Measurements from ENCODE around the gene RSRC1. TPM values are rescaled to one million over a fixed set of nuclear protein-coding genes. Genes with fewer than 3 reads are reported as not detected.

The RSRC1 gene
- total and polyA plus RNA-seq, 2 of the 8 experiments (the other 6 are each of a cell fraction or from before 2014, with no cell fraction given), result 2.0 to 27.9 TPM

DNA sequence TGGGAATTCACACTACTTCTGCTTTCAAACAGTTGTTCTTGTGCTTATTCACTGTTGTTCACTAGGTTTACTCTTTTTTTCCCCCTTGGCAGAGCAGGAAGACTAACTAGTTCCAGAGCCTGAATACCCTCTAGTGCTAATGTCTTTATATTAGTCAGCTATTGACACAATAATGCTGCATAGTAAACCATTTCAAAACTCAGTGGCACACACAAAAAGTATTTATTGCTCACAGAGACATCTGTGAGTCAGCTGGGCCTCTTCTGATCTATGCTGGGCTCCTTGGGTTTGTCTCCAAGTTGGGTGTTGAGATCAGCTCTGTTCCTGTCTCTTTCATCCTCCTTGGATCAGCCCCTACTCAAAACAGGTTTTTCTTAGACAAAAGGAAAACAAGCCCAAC is 51.1 kb downstream of the RSRC1 start (continued):
- TF ChIP-seq, protein P1, sequence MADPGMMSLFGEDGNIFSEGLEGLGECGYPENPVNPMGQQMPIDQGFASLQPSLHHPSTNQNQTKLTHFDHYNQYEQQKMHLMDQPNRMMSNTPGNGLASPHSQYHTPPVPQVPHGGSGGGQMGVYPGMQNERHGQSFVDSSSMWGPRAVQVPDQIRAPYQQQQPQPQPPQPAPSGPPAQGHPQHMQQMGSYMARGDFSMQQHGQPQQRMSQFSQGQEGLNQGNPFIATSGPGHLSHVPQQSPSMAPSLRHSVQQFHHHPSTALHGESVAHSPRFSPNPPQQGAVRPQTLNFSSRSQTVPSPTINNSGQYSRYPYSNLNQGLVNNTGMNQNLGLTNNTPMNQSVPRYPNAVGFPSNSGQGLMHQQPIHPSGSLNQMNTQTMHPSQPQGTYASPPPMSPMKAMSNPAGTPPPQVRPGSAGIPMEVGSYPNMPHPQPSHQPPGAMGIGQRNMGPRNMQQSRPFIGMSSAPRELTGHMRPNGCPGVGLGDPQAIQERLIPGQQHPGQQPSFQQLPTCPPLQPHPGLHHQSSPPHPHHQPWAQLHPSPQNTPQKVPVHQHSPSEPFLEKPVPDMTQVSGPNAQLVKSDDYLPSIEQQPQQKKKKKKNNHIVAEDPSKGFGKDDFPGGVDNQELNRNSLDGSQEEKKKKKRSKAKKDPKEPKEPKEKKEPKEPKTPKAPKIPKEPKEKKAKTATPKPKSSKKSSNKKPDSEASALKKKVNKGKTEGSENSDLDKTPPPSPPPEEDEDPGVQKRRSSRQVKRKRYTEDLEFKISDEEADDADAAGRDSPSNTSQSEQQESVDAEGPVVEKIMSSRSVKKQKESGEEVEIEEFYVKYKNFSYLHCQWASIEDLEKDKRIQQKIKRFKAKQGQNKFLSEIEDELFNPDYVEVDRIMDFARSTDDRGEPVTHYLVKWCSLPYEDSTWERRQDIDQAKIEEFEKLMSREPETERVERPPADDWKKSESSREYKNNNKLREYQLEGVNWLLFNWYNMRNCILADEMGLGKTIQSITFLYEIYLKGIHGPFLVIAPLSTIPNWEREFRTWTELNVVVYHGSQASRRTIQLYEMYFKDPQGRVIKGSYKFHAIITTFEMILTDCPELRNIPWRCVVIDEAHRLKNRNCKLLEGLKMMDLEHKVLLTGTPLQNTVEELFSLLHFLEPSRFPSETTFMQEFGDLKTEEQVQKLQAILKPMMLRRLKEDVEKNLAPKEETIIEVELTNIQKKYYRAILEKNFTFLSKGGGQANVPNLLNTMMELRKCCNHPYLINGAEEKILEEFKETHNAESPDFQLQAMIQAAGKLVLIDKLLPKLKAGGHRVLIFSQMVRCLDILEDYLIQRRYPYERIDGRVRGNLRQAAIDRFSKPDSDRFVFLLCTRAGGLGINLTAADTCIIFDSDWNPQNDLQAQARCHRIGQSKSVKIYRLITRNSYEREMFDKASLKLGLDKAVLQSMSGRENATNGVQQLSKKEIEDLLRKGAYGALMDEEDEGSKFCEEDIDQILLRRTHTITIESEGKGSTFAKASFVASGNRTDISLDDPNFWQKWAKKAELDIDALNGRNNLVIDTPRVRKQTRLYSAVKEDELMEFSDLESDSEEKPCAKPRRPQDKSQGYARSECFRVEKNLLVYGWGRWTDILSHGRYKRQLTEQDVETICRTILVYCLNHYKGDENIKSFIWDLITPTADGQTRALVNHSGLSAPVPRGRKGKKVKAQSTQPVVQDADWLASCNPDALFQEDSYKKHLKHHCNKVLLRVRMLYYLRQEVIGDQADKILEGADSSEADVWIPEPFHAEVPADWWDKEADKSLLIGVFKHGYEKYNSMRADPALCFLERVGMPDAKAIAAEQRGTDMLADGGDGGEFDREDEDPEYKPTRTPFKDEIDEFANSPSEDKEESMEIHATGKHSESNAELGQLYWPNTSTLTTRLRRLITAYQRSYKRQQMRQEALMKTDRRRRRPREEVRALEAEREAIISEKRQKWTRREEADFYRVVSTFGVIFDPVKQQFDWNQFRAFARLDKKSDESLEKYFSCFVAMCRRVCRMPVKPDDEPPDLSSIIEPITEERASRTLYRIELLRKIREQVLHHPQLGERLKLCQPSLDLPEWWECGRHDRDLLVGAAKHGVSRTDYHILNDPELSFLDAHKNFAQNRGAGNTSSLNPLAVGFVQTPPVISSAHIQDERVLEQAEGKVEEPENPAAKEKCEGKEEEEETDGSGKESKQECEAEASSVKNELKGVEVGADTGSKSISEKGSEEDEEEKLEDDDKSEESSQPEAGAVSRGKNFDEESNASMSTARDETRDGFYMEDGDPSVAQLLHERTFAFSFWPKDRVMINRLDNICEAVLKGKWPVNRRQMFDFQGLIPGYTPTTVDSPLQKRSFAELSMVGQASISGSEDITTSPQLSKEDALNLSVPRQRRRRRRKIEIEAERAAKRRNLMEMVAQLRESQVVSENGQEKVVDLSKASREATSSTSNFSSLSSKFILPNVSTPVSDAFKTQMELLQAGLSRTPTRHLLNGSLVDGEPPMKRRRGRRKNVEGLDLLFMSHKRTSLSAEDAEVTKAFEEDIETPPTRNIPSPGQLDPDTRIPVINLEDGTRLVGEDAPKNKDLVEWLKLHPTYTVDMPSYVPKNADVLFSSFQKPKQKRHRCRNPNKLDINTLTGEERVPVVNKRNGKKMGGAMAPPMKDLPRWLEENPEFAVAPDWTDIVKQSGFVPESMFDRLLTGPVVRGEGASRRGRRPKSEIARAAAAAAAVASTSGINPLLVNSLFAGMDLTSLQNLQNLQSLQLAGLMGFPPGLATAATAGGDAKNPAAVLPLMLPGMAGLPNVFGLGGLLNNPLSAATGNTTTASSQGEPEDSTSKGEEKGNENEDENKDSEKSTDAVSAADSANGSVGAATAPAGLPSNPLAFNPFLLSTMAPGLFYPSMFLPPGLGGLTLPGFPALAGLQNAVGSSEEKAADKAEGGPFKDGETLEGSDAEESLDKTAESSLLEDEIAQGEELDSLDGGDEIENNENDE (IDR thresholded peaks at IDR 0.05; ENCODE audit: insufficient replicate concordance, low read length), result no peak
- TF ChIP-seq, protein P2, sequence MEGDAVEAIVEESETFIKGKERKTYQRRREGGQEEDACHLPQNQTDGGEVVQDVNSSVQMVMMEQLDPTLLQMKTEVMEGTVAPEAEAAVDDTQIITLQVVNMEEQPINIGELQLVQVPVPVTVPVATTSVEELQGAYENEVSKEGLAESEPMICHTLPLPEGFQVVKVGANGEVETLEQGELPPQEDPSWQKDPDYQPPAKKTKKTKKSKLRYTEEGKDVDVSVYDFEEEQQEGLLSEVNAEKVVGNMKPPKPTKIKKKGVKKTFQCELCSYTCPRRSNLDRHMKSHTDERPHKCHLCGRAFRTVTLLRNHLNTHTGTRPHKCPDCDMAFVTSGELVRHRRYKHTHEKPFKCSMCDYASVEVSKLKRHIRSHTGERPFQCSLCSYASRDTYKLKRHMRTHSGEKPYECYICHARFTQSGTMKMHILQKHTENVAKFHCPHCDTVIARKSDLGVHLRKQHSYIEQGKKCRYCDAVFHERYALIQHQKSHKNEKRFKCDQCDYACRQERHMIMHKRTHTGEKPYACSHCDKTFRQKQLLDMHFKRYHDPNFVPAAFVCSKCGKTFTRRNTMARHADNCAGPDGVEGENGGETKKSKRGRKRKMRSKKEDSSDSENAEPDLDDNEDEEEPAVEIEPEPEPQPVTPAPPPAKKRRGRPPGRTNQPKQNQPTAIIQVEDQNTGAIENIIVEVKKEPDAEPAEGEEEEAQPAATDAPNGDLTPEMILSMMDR (IDR thresholded peaks at IDR 0.05; ENCODE audit: control extremely low read depth in 1 of 3, insufficient read depth in 1 of 3, low read depth in 1 of 3, low read length in 3 of 3), result no peak
- TF ChIP-seq ASH2L (IDR thresholded peaks at IDR 0.05; ENCODE audit: low read length), result no peak
- no peak for TF ChIP-seq RNF2 (IDR thresholded peaks at IDR 0.05; ENCODE audit: borderline replicate concordance, low read depth, low read length, missing control alignments, poor library complexity, severe bottlenecking)
- TF ChIP-seq TAF7 (optimal IDR thresholded peaks at IDR 0.05; ENCODE audit: borderline replicate concordance, low read depth, low read length), result no peak
- no peak for TF ChIP-seq TBP (IDR thresholded peaks at IDR 0.05; ENCODE audit: low read depth, low read length)
- TF ChIP-seq CHD2 (IDR thresholded peaks at IDR 0.05; ENCODE audit: low read length), result no peak

Measured in H1 (cell line).